Stimulated activated CD4-positive, alpha-beta T cell treated with anti-CD3 and anti-CD28 coated beads, Interleukin-2, amount 100 ng/mL, for 48 hours (primary cell): ENCODE results near the gene ANKRD18B.
A peak's percentile ranks its signal among the peaks of the same experiment; 100 is the strongest.
"Not testable (repeated sequence)": the region's sequence is repeated elsewhere in the genome, so short reads cannot be mapped to it uniquely, and the experiment has no call there.

Experiments used
- DNase-seq, 2 donors: peaks; one replicate each; pipeline ENCODE4 v3.0.0-alpha.2; 2020

The ANKRD18B gene

GRCh38 chr9:33523397-33524305, at the start of gene ANKRD18B:
TSS of gene ANKRD18B (plus strand) at chr9:33524251. CDS start at chr9:33524490, 239 bp downstream.
- DNase-seq: peak; percentile 42 to 47

- no peak for DNase-seq
Observed at GRCh38 chr9:33475357-33475756, 48.7 kb upstream of the ANKRD18B start.

- no peak for DNase-seq
Observed at GRCh38 chr9:33476503-33476902, 47.5 kb upstream of the ANKRD18B start.

- DNase-seq: no peak
Observed at GRCh38 chr9:33480106-33480505, 43.9 kb upstream of the ANKRD18B start.

- no peak for DNase-seq
Observed at GRCh38 chr9:33480976-33481375, 43.1 kb upstream of the ANKRD18B start.

GRCh38 chr9:33485312-33485711, 38.7 kb upstream of the ANKRD18B start:
- DNase-seq: not testable (repeated sequence)

GRCh38 chr9:33489066-33489465, 35.0 kb upstream of the ANKRD18B start:
- no peak for DNase-seq

- not testable (repeated sequence) for DNase-seq
Observed at GRCh38 chr9:33493819-33494218, 30.2 kb upstream of the ANKRD18B start.

- DNase-seq: no peak
Observed at GRCh38 chr9:33498387-33498786, 25.7 kb upstream of the ANKRD18B start.

GRCh38 chr9:33506626-33507370, 17.3 kb upstream of the ANKRD18B start:
- no peak for DNase-seq

- DNase-seq: peak in 1 of 2 donors; percentile 40
Observed at GRCh38 chr9:33510262-33511183, 13.5 kb upstream of the ANKRD18B start.

- not testable (repeated sequence) for DNase-seq
Observed at GRCh38 chr9:33511184-33511517, 12.9 kb upstream of the ANKRD18B start.

- not testable (repeated sequence) for DNase-seq
Observed at GRCh38 chr9:33512535-33512934, 11.5 kb upstream of the ANKRD18B start.

GRCh38 chr9:33515342-33515995, 8.6 kb upstream of the ANKRD18B start:
- DNase-seq: not testable (repeated sequence)

GRCh38 chr9:33516397-33516796, 7.7 kb upstream of the ANKRD18B start:
- not testable (repeated sequence) for DNase-seq

- DNase-seq: no peak
Observed at GRCh38 chr9:33517373-33517772, 6.7 kb upstream of the ANKRD18B start.

GRCh38 chr9:33517934-33518577, 6.0 kb upstream of the ANKRD18B start:
- not testable (repeated sequence) for DNase-seq

- not testable (repeated sequence) for DNase-seq
Observed at GRCh38 chr9:33521861-33522260, 2.2 kb upstream of the ANKRD18B start.

- DNase-seq: peak in 1 of 2 donors; percentile 10
Observed at GRCh38 chr9:33524306-33524947, 376 bp downstream of the ANKRD18B start.

GRCh38 chr9:33528069-33528468, 4.0 kb downstream of the ANKRD18B start:
- DNase-seq: not testable (repeated sequence)

GRCh38 chr9:33533958-33534357, 9.9 kb downstream of the ANKRD18B start:
- not testable (repeated sequence) for DNase-seq
